B cell (primary cell): ENCODE data around the gene NAMPT. TPM values are rescaled to one million over a fixed set of nuclear protein-coding genes. Genes with fewer than 3 reads are reported as not detected.

ENCODE experiments used
- ATAC-seq: fragments of 200-7000 bp; cut with Tn5 transposase; one replicate; pipeline ENCODE4 v1.10.0; 2021; ENCODE audit warnings: low read depth, mild to moderate bottlenecking, moderate number of reproducible peaks, moderate library complexity
- CTCF ChIA-PET: fragments of 350-600 bp; sonication (Branson Sonifier 250); formaldehyde crosslinking; loops from one replicate; lab custom pipeline; 2021; ENCODE audit warnings: antibody characterized with exemption, inconsistent platforms; lab: Charles Lee
- POLR2A ChIA-PET: fragments of 350-600 bp; sonication (Branson Sonifier 250); formaldehyde crosslinking; loops from one replicate; lab custom pipeline; 2021; ENCODE audit warnings: antibody characterized with exemption; lab: Charles Lee
- DNase-seq: peaks from one replicate; pipeline ENCODE4 v3.0.0; 2013
- H2AFZ ChIP-seq: 2 replicates; pipeline ENCODE4 v1.6.1; 2012; ENCODE audit warnings: mild to moderate bottlenecking, low read depth, low read length; ENCODE audit not compliant: insufficient read depth, poor library complexity, severe bottlenecking
- H3K27ac ChIP-seq, 2 donors: 1 replicate in 1 of 2; 2 replicates in 1 of 2; pipeline ENCODE4 v1.5.1; 2012 to 2013; ENCODE audit warnings: low read length in 2 of 2, mild to moderate bottlenecking in 2 of 2, moderate library complexity in 1 of 2
- H3K27me3 ChIP-seq, 4 experiments: fragments of 200-600 bp in 1 of 4; sonication (generic) in 1 of 4; replicated peaks in 1 of 4; 1 replicate in 2 of 4; 2 replicates in 2 of 4; pipeline versions ENCODE4 v1.6.1 to v1.7.0; 2013 to 2016; ENCODE audit warnings: low read length in 3 of 4, mild to moderate bottlenecking in 2 of 4, mixed read lengths in 1 of 4, moderate library complexity in 1 of 4; ENCODE audit not compliant: insufficient read depth in 4 of 4, control insufficient read depth in 3 of 4; ENCODE audit errors: control extremely low read depth in 1 of 4
- H3K36me3 ChIP-seq, 2 experiments: replicated peaks in 1 of 2; 1 replicate in 1 of 2; 2 replicates in 1 of 2; pipeline versions ENCODE4 v1.6.1 to v1.7.1; 2013; ENCODE audit warnings: low read length in 1 of 2; ENCODE audit not compliant: insufficient read depth in 2 of 2, control insufficient read depth in 1 of 2; ENCODE audit errors: control extremely low read depth in 1 of 2, extremely low read depth in 1 of 2
- H3K4me1 ChIP-seq, 2 donors: fragments of 200-600 bp in 1 of 2; sonication (generic) in 1 of 2; 1 replicate in 1 of 2; 2 replicates in 1 of 2; pipeline versions ENCODE4 v1.5.1 to v1.6.1; 2013 to 2017; ENCODE audit warnings: low read length in 2 of 2; ENCODE audit not compliant: control insufficient read depth in 2 of 2, insufficient read depth in 2 of 2
- H3K4me2 ChIP-seq: replicated peaks from 2 replicates; pipeline ENCODE3; 2012; ENCODE audit warnings: mild to moderate bottlenecking, low read depth, low read length; ENCODE audit not compliant: poor library complexity, severe bottlenecking
- H3K4me3 ChIP-seq, 5 experiments: fragments of 200-600 bp in 1 of 5; sonication (generic) in 1 of 5; 1 replicate in 3 of 5; 2 replicates in 2 of 5; pipeline versions ENCODE4 v1.5.1 to v1.7.0; 2011 to 2016; ENCODE audit warnings: low read length in 4 of 5, mild to moderate bottlenecking in 4 of 5, low read depth in 2 of 5, control low read depth in 1 of 5, moderate library complexity in 1 of 5; ENCODE audit not compliant: insufficient read depth in 1 of 5; ENCODE audit errors: control extremely low read depth in 1 of 5, extremely low read depth in 1 of 5
- H3K79me2 ChIP-seq: fragments of 200-600 bp; sonication (generic); one replicate; pipeline ENCODE4 v1.6.0; 2016; ENCODE audit warnings: low read length; ENCODE audit not compliant: control insufficient read depth, insufficient read depth
- H3K9ac ChIP-seq: fragments of 200-600 bp; sonication (generic); 2 replicates; pipeline ENCODE4 v1.6.1; 2017; ENCODE audit warnings: mild to moderate bottlenecking, low read length, moderate library complexity
- H3K9me3 ChIP-seq, 3 donors: one replicate each; pipeline versions ENCODE4 v1.6.1 to v1.7.1; 2013; ENCODE audit warnings: low read length in 2 of 3; ENCODE audit not compliant: control insufficient read depth in 2 of 3, insufficient read depth in 1 of 3; ENCODE audit errors: control extremely low read depth in 1 of 3
- H4K20me1 ChIP-seq: 2 replicates; pipeline ENCODE4 v1.6.0; 2012; ENCODE audit warnings: mild to moderate bottlenecking, low read length; ENCODE audit not compliant: insufficient read depth, control insufficient read depth, poor library complexity, severe bottlenecking
- H3K27ac Mint-ChIP-seq: one replicate; pipeline ENCODE4 v1.8.0; 2021; ENCODE audit warnings: mixed read lengths
- H3K27me3 Mint-ChIP-seq: one replicate; pipeline ENCODE4 v1.8.0; 2021; ENCODE audit warnings: mixed read lengths
- H3K4me1 Mint-ChIP-seq: one replicate; pipeline ENCODE4 v1.8.0; 2021; ENCODE audit warnings: mixed read lengths
- H3K4me3 Mint-ChIP-seq: one replicate; pipeline ENCODE4 v1.8.0; 2021; ENCODE audit warnings: mixed read lengths
- H3K9me3 Mint-ChIP-seq: one replicate; pipeline ENCODE4 v1.8.0; 2022; ENCODE audit warnings: mixed read lengths; ENCODE audit not compliant: insufficient read depth
- CTCF ChIP-seq: fragments of 200-600 bp; IDR thresholded peaks from one replicate; pipeline ENCODE4 v1.8.0; 2022; ENCODE audit warnings: antibody characterized with exemption, mild to moderate bottlenecking
- EZH2 ChIP-seq: IDR thresholded peaks from 2 replicates; pipeline ENCODE4 v1.6.1; 2012; ENCODE audit warnings: borderline replicate concordance, low read depth, mild to moderate bottlenecking, moderate library complexity, low read length; ENCODE audit not compliant: insufficient read depth, poor library complexity, severe bottlenecking
- WGBS: methylation state at CpG from one replicate; pipeline ENCODE4 v1.1.5; 2013; ENCODE audit warnings: missing lambda C conversion rate; ENCODE audit not compliant: insufficient coverage; 5-methylcytosine and 5-hydroxymethylcytosine counted together
- intact Hi-C: fragments of 100-400 bp; cut with micrococcal nuclease; formaldehyde crosslinking; loops from one replicate; pipeline ENCODE4 v1.10.0; 2022
- polyA plus RNA-seq: library from polyadenylated mRNA; depleted of rRNA; stranded (reverse); fragments of >200 nt; gene quantifications from 2 replicates; pipeline ENCODE4 v1.2.3, GENCODE V29; 2012
- total RNA-seq, 2 donors: library from RNA; stranded (reverse); fragments of 120-200 nt in 1 of 2; gene quantifications; 1 replicate in 1 of 2; 2 replicates in 1 of 2; pipeline versions ENCODE4 v1.2.3 to v1.2.4, GENCODE V29; 2013 to 2022

NAMPT gene
- total and polyA plus RNA-seq, 2 donors (not counting 1 experiment from before 2014, with no cell fraction given), result 11.6 to 48.8 TPM

- no peaks in the 10 kb centered on the region for H3K9me3 Mint-ChIP-seq
- ATAC-seq (no peak), DNase-seq (no peak)
- H3K4me2 ChIP-seq, result no peak overlapping the region
- peaks cover 37% of the 10 kb centered on the region for H4K20me1 ChIP-seq
- H2AFZ ChIP-seq, result no peak overlapping the region
- peaks cover 44% of the 10 kb centered on the region for H3K4me1 Mint-ChIP-seq
- ChIA-PET POLR2A (no interaction called here), CTCF (interaction anchor here (1.4 kb wide), 1 partner anchor 104 kb away, joined by 8 read pairs; no protein-coding TSS in a partner anchor)
- H3K27me3 ChIP-seq, result no peaks in the 10 kb centered on the region
- H3K4me1 ChIP-seq, result peaks cover 8 to 20% of the 10 kb centered on the region in 2 donors
- no peak for TF ChIP-seq CTCF
- no peak for TF ChIP-seq EZH2
- intact Hi-C loops, result loop anchor here (5.0 kb wide), 2 partner anchors 104 to 321 kb away; no protein-coding TSS in a partner anchor
- peak overlapping the region in 1 of 5 experiments; percentile 94 for H3K4me3 ChIP-seq
- H3K27ac ChIP-seq, result no peak overlapping the region
- H3K27me3 Mint-ChIP-seq, result no peaks in the 10 kb centered on the region
- peaks cover 53% of the 10 kb centered on the region for H3K79me2 ChIP-seq
- H3K36me3 ChIP-seq, result peaks cover 0 to 9% of the 10 kb centered on the region in 2 experiments
- H3K27ac Mint-ChIP-seq, result no peak overlapping the region
- no peaks in the 10 kb centered on the region for H3K9me3 ChIP-seq
- H3K4me3 Mint-ChIP-seq, result no peak overlapping the region
- no peak overlapping the region for H3K9ac ChIP-seq
Observed at GRCh38 chr7:106281127-106281526, 3.7 kb downstream of the NAMPT start.

GRCh38 chr7:106279425-106280197 is 5.2 kb downstream of the NAMPT start:
- ChIA-PET CTCF (interaction anchor here (1.5 kb wide), 1 partner anchor 103 kb away, joined by 6 read pairs; no protein-coding TSS in a partner anchor), POLR2A (no interaction called here)
- H4K20me1 ChIP-seq, result peaks cover 37% of the 10 kb centered on the region
- no peak overlapping the region for H3K9ac ChIP-seq
- H3K4me2 ChIP-seq, result no peak overlapping the region
- peak overlapping the region in 1 of 5 experiments; percentile 63 for H3K4me3 ChIP-seq
- TF ChIP-seq EZH2 (no peak), CTCF (no peak)
- H2AFZ ChIP-seq, result no peak overlapping the region
- peaks cover 53% of the 10 kb centered on the region for H3K79me2 ChIP-seq
- no peaks in the 10 kb centered on the region for H3K27me3 ChIP-seq
- H3K4me1 Mint-ChIP-seq, result peaks cover 36% of the 10 kb centered on the region
- no peak overlapping the region for H3K27ac ChIP-seq
- intact Hi-C loops, result loop anchor here (5.0 kb wide), 2 partner anchors 102 to 323 kb away; no protein-coding TSS in a partner anchor
- no peak for DNase-seq
- H3K4me3 Mint-ChIP-seq, result no peak overlapping the region
- no peaks in the 10 kb centered on the region for H3K9me3 Mint-ChIP-seq
- no peaks in the 10 kb centered on the region for H3K9me3 ChIP-seq
- H3K4me1 ChIP-seq, result peaks cover 0 to 14% of the 10 kb centered on the region in 2 donors
- WGBS, result 80% methylated on average over 2 of the region's 2 CpGs
- H3K36me3 ChIP-seq, result peaks cover 8 to 12% of the 10 kb centered on the region in 2 experiments
- no peaks in the 10 kb centered on the region for H3K27me3 Mint-ChIP-seq
- ATAC-seq, result no peak
- no peak overlapping the region for H3K27ac Mint-ChIP-seq
